Vagina (tissue), 2 donors: ENCODE results near the gene ANAPC10. TPM values are rescaled to one million over a fixed set of nuclear protein-coding genes. Genes with fewer than 3 reads are reported as not detected.

Experiments
- DNase-seq, 2 donors: peaks; one replicate each; pipeline ENCODE4 v3.0.0-alpha.2; 2017; ENCODE audit errors: extremely low spot score in 2 of 2
- H3K27ac ChIP-seq: fragments of 200-600 bp; sonication (generic); one replicate; pipeline ENCODE4 v1.5.1; 2019
- H3K27me3 ChIP-seq: fragments of 200-600 bp; sonication (generic); one replicate; pipeline ENCODE4 v1.5.1; 2019
- H3K36me3 ChIP-seq, 2 donors: fragments of 200-600 bp; sonication (generic); one replicate each; pipeline ENCODE4 v1.5.1; 2017 to 2019
- H3K4me1 ChIP-seq: fragments of 200-600 bp; sonication (generic); one replicate; pipeline ENCODE4 v1.5.1; 2019
- H3K4me3 ChIP-seq, 2 donors: fragments of 200-600 bp; sonication (generic); 1 replicate in 1 of 2; 2 replicates in 1 of 2; pipeline ENCODE4 v1.5.1; 2016 to 2019
- H3K9me3 ChIP-seq: fragments of 200-600 bp; sonication (generic); one replicate; pipeline ENCODE4 v1.5.1; 2019
- CTCF ChIP-seq, 3 experiments: fragments of 450-650 bp in 2 of 3; fragments of 200-600 bp in 1 of 3; sonication (generic) in 1 of 3; IDR thresholded peaks; one replicate each; pipeline ENCODE4 v1.5.1; 2017 to 2019; ENCODE audit warnings: antibody characterized with exemption in 3 of 3, mild to moderate bottlenecking in 2 of 3, moderate library complexity in 2 of 3
- POLR2A ChIP-seq, 2 donors: fragments of 450-650 bp; IDR thresholded peaks; one replicate each; pipeline ENCODE4 v1.6.1; 2017; ENCODE audit warnings: antibody characterized with exemption in 2 of 2, mild to moderate bottlenecking in 2 of 2, moderate library complexity in 2 of 2
- POLR2AphosphoS5 ChIP-seq, 2 donors: sonication (generic); formaldehyde crosslinking; IDR thresholded peaks; one replicate each; pipeline ENCODE4 v1.9.0; 2017; ENCODE audit warnings: antibody characterized with exemption in 2 of 2, mild to moderate bottlenecking in 2 of 2, low read depth in 1 of 2; ENCODE audit not compliant: insufficient read depth in 1 of 2
- intact Hi-C: fragments of 100-400 bp; cut with DNase I; formaldehyde crosslinking; loops from one replicate; pipeline ENCODE4 v1.15.1; 2023
- total RNA-seq: library from RNA; depleted of rRNA; stranded (reverse); fragments of >200 nt; gene quantifications from one replicate; pipeline ENCODE4 v1.2.3, GENCODE V29; 2016

Gene ANAPC10
- total RNA-seq, 1 donor from 2014 or later, result 17.4 TPM

- H3K36me3 ChIP-seq, result no peaks in the 10 kb centered on the region
- no peak for DNase-seq
- peaks cover 7% of the 10 kb centered on the region for H3K4me1 ChIP-seq
- intact Hi-C loops, result no loop called here
- no peak for TF ChIP-seq POLR2A (IDR thresholded peaks at IDR 0.05)
- no peak for TF ChIP-seq CTCF (IDR thresholded peaks at IDR 0.05)
- TF ChIP-seq POLR2AphosphoS5 (IDR thresholded peaks at IDR 0.05; ENCODE audit: insufficient read depth in 1 of 2, low read depth in 1 of 2), result no peak
- H3K9me3 ChIP-seq, result no peaks in the 10 kb centered on the region
- H3K27ac ChIP-seq, result no peak overlapping the region
- H3K4me3 ChIP-seq, result no peak overlapping the region
- H3K27me3 ChIP-seq, result no peaks in the 10 kb centered on the region
Measured at GRCh38 chr4:145047151-145047550, 50.8 kb downstream of the ANAPC10 start.

GRCh38 chr4:145045180-145045579, 52.8 kb downstream of the ANAPC10 start:
- H3K27me3 ChIP-seq, result no peaks in the 10 kb centered on the region
- peaks cover 7% of the 10 kb centered on the region for H3K4me1 ChIP-seq
- H3K27ac ChIP-seq, result no peak overlapping the region
- TF ChIP-seq POLR2A (IDR thresholded peaks at IDR 0.05), result no peak
- TF ChIP-seq POLR2AphosphoS5 (IDR thresholded peaks at IDR 0.05; ENCODE audit: insufficient read depth in 1 of 2, low read depth in 1 of 2), result no peak
- no peak for TF ChIP-seq CTCF (IDR thresholded peaks at IDR 0.05)
- no peaks in the 10 kb centered on the region for H3K36me3 ChIP-seq
- no peaks in the 10 kb centered on the region for H3K9me3 ChIP-seq
- H3K4me3 ChIP-seq, result no peak overlapping the region
- intact Hi-C loops, result no loop called here
- no peak for DNase-seq

GRCh38 chr4:145044341-145044740, 53.7 kb downstream of the ANAPC10 start:
- peaks cover 7% of the 10 kb centered on the region for H3K4me1 ChIP-seq
- H3K27me3 ChIP-seq, result no peaks in the 10 kb centered on the region
- TF ChIP-seq CTCF (IDR thresholded peaks at IDR 0.05) (no peak), POLR2A (IDR thresholded peaks at IDR 0.05) (no peak), POLR2AphosphoS5 (IDR thresholded peaks at IDR 0.05; ENCODE audit: insufficient read depth in 1 of 2, low read depth in 1 of 2) (no peak)
- intact Hi-C loops, result no loop called here
- H3K36me3 ChIP-seq, result no peaks in the 10 kb centered on the region
- no peak overlapping the region for H3K4me3 ChIP-seq
- H3K9me3 ChIP-seq, result no peaks in the 10 kb centered on the region
- no peak for DNase-seq
- no peak overlapping the region for H3K27ac ChIP-seq

DNA sequence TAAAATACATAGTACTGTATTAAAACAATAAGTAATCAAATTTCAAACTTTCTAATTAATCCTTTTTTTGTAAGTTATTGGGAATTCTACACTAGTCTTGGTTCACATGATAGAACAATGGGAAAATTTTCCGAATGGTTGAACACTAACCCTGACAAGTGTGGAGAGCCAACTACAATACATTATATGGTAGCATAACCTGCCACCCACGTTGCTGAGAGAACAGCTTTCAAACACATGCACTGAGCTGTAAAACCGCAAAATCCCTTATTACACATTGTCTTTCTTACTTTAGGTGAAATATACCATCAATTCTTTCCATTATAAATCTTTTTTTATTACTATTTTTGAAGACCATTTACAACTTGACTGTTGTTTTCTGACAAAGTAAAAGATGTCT, 54.7 kb downstream of the ANAPC10 start:
- Histone ChIP-seq H3K9me3 (no peaks in the 10 kb centered on the region), H3K27me3 (no peaks in the 10 kb centered on the region), H3K4me1 (peaks cover 7% of the 10 kb centered on the region), H3K27ac (no peak overlapping the region), H3K4me3 (no peak overlapping the region), H3K36me3 (no peaks in the 10 kb centered on the region)
- TF ChIP-seq POLR2AphosphoS5 (IDR thresholded peaks at IDR 0.05; ENCODE audit: insufficient read depth in 1 of 2, low read depth in 1 of 2) (no peak), POLR2A (IDR thresholded peaks at IDR 0.05) (no peak), CTCF (IDR thresholded peaks at IDR 0.05) (no peak)
- no peak for DNase-seq
- intact Hi-C loops, result no loop called here

- TF ChIP-seq CTCF (IDR thresholded peaks at IDR 0.05), result no peak
- TF ChIP-seq POLR2A (IDR thresholded peaks at IDR 0.05), result no peak
- no peak for TF ChIP-seq POLR2AphosphoS5 (IDR thresholded peaks at IDR 0.05; ENCODE audit: insufficient read depth in 1 of 2, low read depth in 1 of 2)
- DNase-seq, result no peak
- no peak overlapping the region for H3K27ac ChIP-seq
- no peaks in the 10 kb centered on the region for H3K27me3 ChIP-seq
- H3K9me3 ChIP-seq, result no peaks in the 10 kb centered on the region
- no peaks in the 10 kb centered on the region for H3K36me3 ChIP-seq
- H3K4me1 ChIP-seq, result peaks cover 7% of the 10 kb centered on the region
- intact Hi-C loops, result no loop called here
- no peak overlapping the region for H3K4me3 ChIP-seq
Measured at GRCh38 chr4:145042601-145043285, 55.3 kb downstream of the ANAPC10 start.
